B cell (primary cell): ENCODE results near the gene FAM111B. TPM values are rescaled to one million over a fixed set of nuclear protein-coding genes. Genes with fewer than 3 reads are reported as not detected.
A peak's percentile ranks its signal among the peaks of the same experiment; 100 is the strongest.

ENCODE experiments used
- ATAC-seq: fragments of 200-7000 bp; cut with Tn5 transposase; one replicate; pipeline ENCODE4 v1.10.0; 2021; ENCODE audit warnings: low read depth, mild to moderate bottlenecking, moderate number of reproducible peaks, moderate library complexity
- CTCF ChIA-PET: fragments of 350-600 bp; sonication (Branson Sonifier 250); formaldehyde crosslinking; loops from one replicate; lab custom pipeline; 2021; ENCODE audit warnings: antibody characterized with exemption, inconsistent platforms; lab: Charles Lee
- POLR2A ChIA-PET: fragments of 350-600 bp; sonication (Branson Sonifier 250); formaldehyde crosslinking; loops from one replicate; lab custom pipeline; 2021; ENCODE audit warnings: antibody characterized with exemption; lab: Charles Lee
- DNase-seq: peaks from one replicate; pipeline ENCODE4 v3.0.0; 2013
- H2AFZ ChIP-seq: 2 replicates; pipeline ENCODE4 v1.6.1; 2012; ENCODE audit warnings: mild to moderate bottlenecking, low read depth, low read length; ENCODE audit not compliant: insufficient read depth, poor library complexity, severe bottlenecking
- H3K27ac ChIP-seq, 2 donors: 1 replicate in 1 of 2; 2 replicates in 1 of 2; pipeline ENCODE4 v1.5.1; 2012 to 2013; ENCODE audit warnings: low read length in 2 of 2, mild to moderate bottlenecking in 2 of 2, moderate library complexity in 1 of 2
- H3K27me3 ChIP-seq, 4 experiments: fragments of 200-600 bp in 1 of 4; sonication (generic) in 1 of 4; replicated peaks in 1 of 4; 1 replicate in 2 of 4; 2 replicates in 2 of 4; pipeline versions ENCODE4 v1.6.1 to v1.7.0; 2013 to 2016; ENCODE audit warnings: low read length in 3 of 4, mild to moderate bottlenecking in 2 of 4, mixed read lengths in 1 of 4, moderate library complexity in 1 of 4; ENCODE audit not compliant: insufficient read depth in 4 of 4, control insufficient read depth in 3 of 4; ENCODE audit errors: control extremely low read depth in 1 of 4
- H3K36me3 ChIP-seq, 2 experiments: replicated peaks in 1 of 2; 1 replicate in 1 of 2; 2 replicates in 1 of 2; pipeline versions ENCODE4 v1.6.1 to v1.7.1; 2013; ENCODE audit warnings: low read length in 1 of 2; ENCODE audit not compliant: insufficient read depth in 2 of 2, control insufficient read depth in 1 of 2; ENCODE audit errors: control extremely low read depth in 1 of 2, extremely low read depth in 1 of 2
- H3K4me1 ChIP-seq, 2 donors: fragments of 200-600 bp in 1 of 2; sonication (generic) in 1 of 2; 1 replicate in 1 of 2; 2 replicates in 1 of 2; pipeline versions ENCODE4 v1.5.1 to v1.6.1; 2013 to 2017; ENCODE audit warnings: low read length in 2 of 2; ENCODE audit not compliant: control insufficient read depth in 2 of 2, insufficient read depth in 2 of 2
- H3K4me2 ChIP-seq: replicated peaks from 2 replicates; pipeline ENCODE3; 2012; ENCODE audit warnings: mild to moderate bottlenecking, low read depth, low read length; ENCODE audit not compliant: poor library complexity, severe bottlenecking
- H3K4me3 ChIP-seq, 5 experiments: fragments of 200-600 bp in 1 of 5; sonication (generic) in 1 of 5; 1 replicate in 3 of 5; 2 replicates in 2 of 5; pipeline versions ENCODE4 v1.5.1 to v1.7.0; 2011 to 2016; ENCODE audit warnings: low read length in 4 of 5, mild to moderate bottlenecking in 4 of 5, low read depth in 2 of 5, control low read depth in 1 of 5, moderate library complexity in 1 of 5; ENCODE audit not compliant: insufficient read depth in 1 of 5; ENCODE audit errors: control extremely low read depth in 1 of 5, extremely low read depth in 1 of 5
- H3K79me2 ChIP-seq: fragments of 200-600 bp; sonication (generic); one replicate; pipeline ENCODE4 v1.6.0; 2016; ENCODE audit warnings: low read length; ENCODE audit not compliant: control insufficient read depth, insufficient read depth
- H3K9ac ChIP-seq: fragments of 200-600 bp; sonication (generic); 2 replicates; pipeline ENCODE4 v1.6.1; 2017; ENCODE audit warnings: mild to moderate bottlenecking, low read length, moderate library complexity
- H3K9me3 ChIP-seq, 3 donors: one replicate each; pipeline versions ENCODE4 v1.6.1 to v1.7.1; 2013; ENCODE audit warnings: low read length in 2 of 3; ENCODE audit not compliant: control insufficient read depth in 2 of 3, insufficient read depth in 1 of 3; ENCODE audit errors: control extremely low read depth in 1 of 3
- H4K20me1 ChIP-seq: 2 replicates; pipeline ENCODE4 v1.6.0; 2012; ENCODE audit warnings: mild to moderate bottlenecking, low read length; ENCODE audit not compliant: insufficient read depth, control insufficient read depth, poor library complexity, severe bottlenecking
- H3K27ac Mint-ChIP-seq: one replicate; pipeline ENCODE4 v1.8.0; 2021; ENCODE audit warnings: mixed read lengths
- H3K27me3 Mint-ChIP-seq: one replicate; pipeline ENCODE4 v1.8.0; 2021; ENCODE audit warnings: mixed read lengths
- H3K4me1 Mint-ChIP-seq: one replicate; pipeline ENCODE4 v1.8.0; 2021; ENCODE audit warnings: mixed read lengths
- H3K4me3 Mint-ChIP-seq: one replicate; pipeline ENCODE4 v1.8.0; 2021; ENCODE audit warnings: mixed read lengths
- H3K9me3 Mint-ChIP-seq: one replicate; pipeline ENCODE4 v1.8.0; 2022; ENCODE audit warnings: mixed read lengths; ENCODE audit not compliant: insufficient read depth
- EZH2 ChIP-seq: IDR thresholded peaks from 2 replicates; pipeline ENCODE4 v1.6.1; 2012; ENCODE audit warnings: borderline replicate concordance, low read depth, mild to moderate bottlenecking, moderate library complexity, low read length; ENCODE audit not compliant: insufficient read depth, poor library complexity, severe bottlenecking
- WGBS: methylation state at CpG from one replicate; pipeline ENCODE4 v1.1.5; 2013; ENCODE audit warnings: missing lambda C conversion rate; ENCODE audit not compliant: insufficient coverage; 5-methylcytosine and 5-hydroxymethylcytosine counted together
- intact Hi-C: fragments of 100-400 bp; cut with micrococcal nuclease; formaldehyde crosslinking; loops from one replicate; pipeline ENCODE4 v1.10.0; 2022
- polyA plus RNA-seq: library from polyadenylated mRNA; depleted of rRNA; stranded (reverse); fragments of >200 nt; gene quantifications from 2 replicates; pipeline ENCODE4 v1.2.3, GENCODE V29; 2012
- total RNA-seq, 2 donors: library from RNA; stranded (reverse); fragments of 120-200 nt in 1 of 2; gene quantifications; 1 replicate in 1 of 2; 2 replicates in 1 of 2; pipeline versions ENCODE4 v1.2.3 to v1.2.4, GENCODE V29; 2013 to 2022
- TF ChIP-seq, protein P1 (sequence below): fragments of 200-600 bp; IDR thresholded peaks from one replicate; pipeline ENCODE4 v1.8.0; 2022; ENCODE audit warnings: antibody characterized with exemption, mild to moderate bottlenecking

Gene FAM111B
- total and polyA plus RNA-seq, 2 donors (not counting 1 experiment from before 2014, with no cell fraction given), result 3.6 to 155 TPM

DNA sequence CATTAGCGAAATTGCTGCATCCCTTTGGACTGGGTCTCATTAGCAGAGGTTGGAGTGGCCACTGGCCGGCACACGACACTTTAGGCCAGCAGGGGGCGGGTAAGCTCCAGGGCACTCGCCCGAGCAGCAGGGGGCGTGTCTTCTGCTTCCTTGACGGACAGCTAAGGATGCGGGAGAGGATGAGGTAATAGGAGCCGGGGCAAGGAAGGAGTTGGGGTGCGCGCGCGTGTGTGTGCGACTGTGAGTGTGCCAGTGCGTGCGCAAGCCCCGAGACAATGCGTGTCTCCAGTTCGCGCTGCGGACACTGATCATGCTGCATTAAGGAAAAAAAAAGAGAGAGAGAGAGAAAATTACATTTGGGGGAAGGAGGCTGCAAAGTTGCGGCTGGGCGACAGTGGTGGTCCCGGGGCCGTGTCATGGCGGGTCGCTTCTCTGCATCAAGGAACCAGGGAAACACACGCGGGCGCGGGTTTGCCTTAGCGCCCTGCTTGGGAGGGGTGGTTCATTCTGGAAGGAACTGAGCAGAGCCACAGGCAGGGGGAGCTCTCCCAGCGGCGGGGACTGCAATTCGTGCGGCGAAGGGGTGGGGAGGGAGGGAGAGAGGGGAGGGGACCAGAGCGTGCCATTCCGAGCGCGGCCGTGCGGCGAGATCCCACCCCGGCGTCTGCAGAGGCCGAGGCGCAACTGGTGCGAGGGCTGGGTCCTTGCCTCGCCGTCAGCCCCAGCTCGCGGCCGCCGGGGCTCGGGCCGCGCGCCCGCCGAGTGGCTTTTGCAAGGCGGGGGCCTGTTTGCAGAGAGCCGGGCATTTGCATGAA lies 64.7 kb downstream of the FAM111B start, which contains the start of gene DTX4:
DTX4 (plus strand) TSS at position 625 of the 815 bp plus-strand sequence. CDS start 464 bp downstream, outside the sequence.
- under 1% methylated on average over 64 of the region's 64 CpGs for WGBS
- Histone ChIP-seq H3K27ac (peak within 1 kb of the TSS; percentile 38 to 60), H4K20me1 (peaks cover 17% of the 10 kb centered on the region), H3K36me3 (peaks cover 0 to 8% of the 10 kb centered on the region in 2 experiments), H3K4me1 (peaks cover 20 to 26% of the 10 kb centered on the region in 2 donors), H3K9ac (peak within 1 kb of the TSS; percentile 71), H3K4me2 (peak within 1 kb of the TSS; percentile 88), H3K27me3 (no peaks in the 10 kb centered on the region), H3K79me2 (peaks cover 49% of the 10 kb centered on the region), H3K9me3 (no peaks in the 10 kb centered on the region), H3K4me3 (peak within 1 kb of the TSS; percentile 55 to 76 (median 74)), H2AFZ (peak within 1 kb of the TSS; percentile 82)
- Mint-ChIP-seq H3K4me3 (peak within 1 kb of the TSS; percentile 98), H3K27me3 (no peaks in the 10 kb centered on the region), H3K9me3 (no peaks in the 10 kb centered on the region), H3K4me1 (peaks cover 28% of the 10 kb centered on the region), H3K27ac (peak within 1 kb of the TSS; percentile 92)
- TF ChIP-seq, protein P1, sequence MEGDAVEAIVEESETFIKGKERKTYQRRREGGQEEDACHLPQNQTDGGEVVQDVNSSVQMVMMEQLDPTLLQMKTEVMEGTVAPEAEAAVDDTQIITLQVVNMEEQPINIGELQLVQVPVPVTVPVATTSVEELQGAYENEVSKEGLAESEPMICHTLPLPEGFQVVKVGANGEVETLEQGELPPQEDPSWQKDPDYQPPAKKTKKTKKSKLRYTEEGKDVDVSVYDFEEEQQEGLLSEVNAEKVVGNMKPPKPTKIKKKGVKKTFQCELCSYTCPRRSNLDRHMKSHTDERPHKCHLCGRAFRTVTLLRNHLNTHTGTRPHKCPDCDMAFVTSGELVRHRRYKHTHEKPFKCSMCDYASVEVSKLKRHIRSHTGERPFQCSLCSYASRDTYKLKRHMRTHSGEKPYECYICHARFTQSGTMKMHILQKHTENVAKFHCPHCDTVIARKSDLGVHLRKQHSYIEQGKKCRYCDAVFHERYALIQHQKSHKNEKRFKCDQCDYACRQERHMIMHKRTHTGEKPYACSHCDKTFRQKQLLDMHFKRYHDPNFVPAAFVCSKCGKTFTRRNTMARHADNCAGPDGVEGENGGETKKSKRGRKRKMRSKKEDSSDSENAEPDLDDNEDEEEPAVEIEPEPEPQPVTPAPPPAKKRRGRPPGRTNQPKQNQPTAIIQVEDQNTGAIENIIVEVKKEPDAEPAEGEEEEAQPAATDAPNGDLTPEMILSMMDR, result peak; percentile 96
- TF ChIP-seq EZH2, result no peak
- CTCF ChIA-PET, result interaction anchor here (0.5 to 11.2 kb wide), 38 partner anchors 10 to 604 kb away, joined by 3 to 215 read pairs (median 6); partner anchors contain the start of genes MPEG1, OR5A1 and OR5A2
- POLR2A ChIA-PET, result interaction anchor here (0.6 to 3.3 kb wide), 14 partner anchors 11 to 597 kb away, joined by 3 to 20 read pairs (median 5); partner anchors contain the start of genes FAM111A and MPEG1
- ATAC-seq (peak; percentile 80), DNase-seq (peak; percentile 93)
- intact Hi-C loops, result loop anchor here (1.0 to 10.0 kb wide), 8 partner anchors 11 to 493 kb away; partner anchors contain the start of gene PATL1
